ENCODE results near the gene CADM2.
A peak's percentile ranks its signal among the peaks of the same experiment; 100 is the strongest.

Gene CADM2

GRCh38 chr3:84968701-84969235, 10.0 kb downstream of the CADM2 start:
- TF ChIP-seq, protein P1, sequence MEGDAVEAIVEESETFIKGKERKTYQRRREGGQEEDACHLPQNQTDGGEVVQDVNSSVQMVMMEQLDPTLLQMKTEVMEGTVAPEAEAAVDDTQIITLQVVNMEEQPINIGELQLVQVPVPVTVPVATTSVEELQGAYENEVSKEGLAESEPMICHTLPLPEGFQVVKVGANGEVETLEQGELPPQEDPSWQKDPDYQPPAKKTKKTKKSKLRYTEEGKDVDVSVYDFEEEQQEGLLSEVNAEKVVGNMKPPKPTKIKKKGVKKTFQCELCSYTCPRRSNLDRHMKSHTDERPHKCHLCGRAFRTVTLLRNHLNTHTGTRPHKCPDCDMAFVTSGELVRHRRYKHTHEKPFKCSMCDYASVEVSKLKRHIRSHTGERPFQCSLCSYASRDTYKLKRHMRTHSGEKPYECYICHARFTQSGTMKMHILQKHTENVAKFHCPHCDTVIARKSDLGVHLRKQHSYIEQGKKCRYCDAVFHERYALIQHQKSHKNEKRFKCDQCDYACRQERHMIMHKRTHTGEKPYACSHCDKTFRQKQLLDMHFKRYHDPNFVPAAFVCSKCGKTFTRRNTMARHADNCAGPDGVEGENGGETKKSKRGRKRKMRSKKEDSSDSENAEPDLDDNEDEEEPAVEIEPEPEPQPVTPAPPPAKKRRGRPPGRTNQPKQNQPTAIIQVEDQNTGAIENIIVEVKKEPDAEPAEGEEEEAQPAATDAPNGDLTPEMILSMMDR (IDR thresholded peaks at IDR 0.05; ENCODE audit: insufficient read depth, missing control alignments): no peak
- DNase-seq (ENCODE audit: insufficient read length, low spot score) (no peak), FAIRE-seq (no peak)

DNA sequence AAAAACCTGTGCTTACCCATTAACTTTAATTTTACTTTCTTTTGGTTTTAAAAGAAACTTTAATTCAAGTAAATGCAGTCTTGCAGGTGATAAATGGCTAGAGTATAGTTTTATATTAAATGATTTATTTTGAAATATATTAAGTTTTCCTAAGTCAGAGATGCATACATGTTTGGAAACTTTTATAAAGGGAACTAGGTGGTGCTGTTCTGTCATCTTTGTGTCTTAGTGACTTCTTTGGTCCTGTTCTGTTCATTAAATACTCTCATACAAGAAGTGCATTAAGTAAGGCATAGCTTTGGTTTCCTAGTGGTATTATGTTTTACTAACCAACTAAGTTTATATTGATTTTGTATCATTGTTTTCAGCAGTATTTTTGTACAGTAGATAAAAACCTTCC, 15.6 kb downstream of the CADM2 start:
- FAIRE-seq: no peak
- TF ChIP-seq, protein P1 (IDR thresholded peaks at IDR 0.05; ENCODE audit: insufficient read depth, missing control alignments): peak; percentile 36
- no peak for DNase-seq (ENCODE audit: insufficient read length, low spot score)

DNA sequence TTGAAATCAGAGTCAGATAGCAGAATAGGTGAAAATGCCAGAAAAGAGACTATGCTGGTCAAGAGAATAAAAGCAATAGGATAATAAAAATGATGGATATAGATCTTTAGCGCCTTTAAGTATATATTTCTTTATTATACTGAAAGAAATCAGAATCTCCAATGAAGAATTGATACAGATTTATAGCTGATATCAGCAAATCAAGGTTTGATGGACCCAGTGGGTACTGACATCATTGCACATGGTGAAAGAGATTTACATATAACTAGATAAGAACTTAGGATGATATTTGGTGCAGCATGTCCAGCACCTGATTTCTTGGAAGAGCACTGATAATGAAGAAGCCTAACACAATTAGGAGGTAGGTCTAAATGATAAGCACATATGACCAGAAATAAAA, 18.2 kb downstream of the CADM2 start:
- FAIRE-seq (no peak), DNase-seq (ENCODE audit: insufficient read length, low spot score) (no peak)
- TF ChIP-seq, protein P1 (IDR thresholded peaks at IDR 0.05; ENCODE audit: insufficient read depth, missing control alignments): no peak

DNA sequence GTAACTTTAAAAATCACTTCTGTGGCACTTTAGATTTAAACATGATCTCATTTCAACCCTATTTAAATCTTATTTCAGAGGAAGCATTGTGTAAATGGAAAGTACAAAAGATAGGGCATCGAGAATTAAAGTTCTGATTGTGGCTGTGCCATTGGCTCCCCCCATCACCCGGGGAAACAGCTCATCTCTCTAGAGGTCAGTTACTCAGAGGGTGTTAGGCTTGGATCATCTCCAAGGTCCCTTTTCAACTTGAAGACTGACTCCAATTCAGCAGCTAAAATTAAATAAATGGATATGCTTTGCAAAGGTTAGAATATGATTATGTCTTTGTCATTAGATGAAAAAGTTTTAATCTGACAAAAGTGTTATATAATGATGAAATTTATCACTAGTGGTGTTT, 20.1 kb downstream of the CADM2 start:
- TF ChIP-seq, protein P1 (IDR thresholded peaks at IDR 0.05; ENCODE audit: insufficient read depth, missing control alignments): no peak
- FAIRE-seq: no peak
- DNase-seq (ENCODE audit: insufficient read length, low spot score): no peak

DNA sequence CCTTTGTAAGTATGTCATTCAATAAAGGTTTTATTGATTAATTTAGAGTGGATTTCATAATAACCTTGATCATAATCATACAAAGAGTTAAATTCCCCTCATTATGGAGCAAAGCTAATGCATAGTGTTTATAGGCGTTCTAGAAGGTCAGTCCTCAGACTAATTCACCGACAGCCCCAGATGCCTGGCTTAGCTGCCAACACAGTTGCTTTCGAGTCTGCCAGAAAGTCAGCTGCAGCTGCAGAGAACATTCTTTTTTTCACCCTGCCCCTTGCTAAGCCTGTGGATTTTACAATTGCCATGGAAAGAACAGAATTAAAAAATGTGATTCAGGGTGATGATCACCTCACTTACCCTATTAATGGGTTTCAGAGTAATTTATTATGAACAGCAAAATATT, 21.2 kb downstream of the CADM2 start:
- no peak for DNase-seq (ENCODE audit: insufficient read length, low spot score)
- TF ChIP-seq, protein P1 (IDR thresholded peaks at IDR 0.05; ENCODE audit: insufficient read depth, missing control alignments): no peak
- no peak for FAIRE-seq

GRCh38 chr3:84980456-84980855, 21.7 kb downstream of the CADM2 start:
- DNase-seq (ENCODE audit: insufficient read length, low spot score) (no peak), FAIRE-seq (no peak)
- TF ChIP-seq, protein P1 (IDR thresholded peaks at IDR 0.05; ENCODE audit: insufficient read depth, missing control alignments): no peak

GRCh38 chr3:84983490-84983889, 24.7 kb downstream of the CADM2 start:
- FAIRE-seq (no peak), DNase-seq (ENCODE audit: insufficient read length, low spot score) (no peak)
- TF ChIP-seq, protein P1 (IDR thresholded peaks at IDR 0.05; ENCODE audit: insufficient read depth, missing control alignments): no peak
